DOHH2 (cell line): ENCODE results near the gene SUGCT.

Experiments used
- CTCF ChIP-seq: fragments of 200-600 bp; sonication (generic); IDR thresholded peaks from one replicate; pipeline ENCODE4 v1.5.1; 2014; ENCODE audit warnings: antibody characterized with exemption, mild to moderate bottlenecking, low read depth, low read length; ENCODE audit not compliant: poor library complexity, severe bottlenecking
- EZH2phosphoT487 ChIP-seq: fragments of 200-600 bp; sonication (generic); IDR thresholded peaks from 2 replicates; pipeline ENCODE4 v1.6.1; 2017; ENCODE audit warnings: borderline replicate concordance, mild to moderate bottlenecking, antibody characterized with exemption, low read length, moderate library complexity, mixed read lengths

GRCh38 chr7:40716052-40716451, 581.2 kb downstream of the SUGCT start:
- no peak for TF ChIP-seq CTCF
- TF ChIP-seq EZH2phosphoT487 = no peak
